CD4-positive, alpha-beta T cell treated with Interleukin-10 for 1 hour (primary cell): ENCODE measurements around the gene ZNF354C.
A peak's percentile ranks its signal among the peaks of the same experiment; 100 is the strongest.
"Not testable (repeated sequence)": the region's sequence is repeated elsewhere in the genome, so short reads cannot be mapped to it uniquely, and the experiment has no call there.

Experiments
- DNase-seq: peaks from one replicate; pipeline ENCODE4 v3.0.0-alpha.2; 2020

The ZNF354C gene

DNA sequence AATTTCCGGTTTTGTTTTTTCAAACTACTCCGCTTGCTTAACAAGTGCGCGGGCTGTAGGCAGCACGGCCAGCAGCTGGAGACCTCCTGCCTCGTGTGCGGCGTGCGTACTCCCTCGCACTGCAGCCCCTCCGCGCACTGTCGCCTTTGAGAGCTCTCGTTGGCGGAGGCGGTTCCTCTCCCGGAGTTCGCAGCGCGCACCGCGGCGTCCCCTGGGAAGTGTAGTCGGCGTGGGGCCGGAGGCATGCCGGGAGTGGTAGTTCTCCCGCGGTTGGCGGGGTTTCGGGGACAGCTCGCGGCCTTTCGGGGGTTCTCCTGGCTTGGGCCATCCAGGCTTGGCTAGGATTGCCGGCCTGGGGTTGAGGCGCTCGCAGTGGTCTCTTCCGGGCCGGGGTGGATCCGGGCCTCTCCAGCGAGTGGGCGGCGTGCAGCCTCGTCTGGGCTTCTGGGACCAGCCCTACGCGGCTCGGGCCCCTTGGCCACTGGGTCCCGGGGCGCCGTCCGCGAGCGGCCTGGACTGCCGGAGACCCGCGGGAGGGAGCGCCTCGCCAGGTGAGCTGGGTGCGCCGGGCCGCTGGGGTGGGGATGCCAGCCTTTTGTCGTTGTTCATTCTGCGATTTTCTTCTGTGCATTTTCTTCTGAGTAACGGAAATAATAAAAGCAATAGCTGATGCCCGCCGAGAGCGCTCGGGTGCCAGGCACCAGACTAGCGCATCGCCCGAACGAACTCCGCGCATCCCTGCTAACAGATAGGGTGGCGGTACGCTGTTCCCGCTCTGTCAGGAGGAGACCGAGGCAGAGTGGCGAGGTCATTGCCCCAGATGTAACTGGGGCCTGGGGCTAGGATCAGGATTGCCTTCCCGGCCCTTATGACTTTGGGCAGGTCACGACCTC, at the start of gene ZNF354C:
Gene ZNF354C, plus strand, starts transcription at position 258 of the 893 bp plus-strand sequence. CDS start 1,696 bp downstream, outside the sequence.
- DNase-seq, result peak; percentile 90

DNA sequence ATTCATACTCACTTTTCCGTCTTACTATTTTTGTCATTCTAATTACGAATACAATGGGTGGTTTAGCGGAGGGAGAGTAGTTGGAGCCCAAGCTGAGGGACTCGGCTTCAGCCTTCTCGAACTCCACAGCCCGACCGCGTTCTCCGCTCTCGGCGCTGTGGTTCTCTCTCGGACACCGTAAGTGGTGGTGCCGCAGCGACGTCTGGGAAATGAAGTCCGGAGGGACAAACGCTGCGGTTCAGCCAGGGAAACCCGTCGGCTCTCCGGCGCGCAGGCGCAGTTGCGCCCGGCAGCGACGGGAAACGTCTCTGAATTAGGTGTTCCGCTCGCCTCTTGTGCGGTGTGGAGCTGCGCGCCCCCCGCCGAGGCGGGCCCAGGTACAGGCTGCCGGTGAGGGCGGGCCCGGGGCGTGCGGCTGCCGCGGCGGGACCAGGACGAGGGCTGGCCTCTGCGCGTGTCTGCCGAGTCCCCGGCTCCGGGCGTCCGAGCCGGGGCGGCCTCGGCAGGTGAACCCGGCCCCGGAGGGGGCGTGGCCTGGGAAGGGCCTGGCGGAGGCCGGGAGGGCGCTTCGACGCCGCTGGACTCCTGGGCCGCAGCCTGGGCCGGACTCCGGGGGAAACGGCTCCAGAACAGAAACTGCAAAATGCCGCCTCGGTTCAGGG, 36.5 kb upstream of the ZNF354C start, which contains the start of gene ZNF879:
Gene ZNF879, plus strand, starts transcription at position 277 of the 662 bp plus-strand sequence. CDS start 1,201 bp downstream, outside the sequence.
- peak; percentile 96 for DNase-seq

DNA sequence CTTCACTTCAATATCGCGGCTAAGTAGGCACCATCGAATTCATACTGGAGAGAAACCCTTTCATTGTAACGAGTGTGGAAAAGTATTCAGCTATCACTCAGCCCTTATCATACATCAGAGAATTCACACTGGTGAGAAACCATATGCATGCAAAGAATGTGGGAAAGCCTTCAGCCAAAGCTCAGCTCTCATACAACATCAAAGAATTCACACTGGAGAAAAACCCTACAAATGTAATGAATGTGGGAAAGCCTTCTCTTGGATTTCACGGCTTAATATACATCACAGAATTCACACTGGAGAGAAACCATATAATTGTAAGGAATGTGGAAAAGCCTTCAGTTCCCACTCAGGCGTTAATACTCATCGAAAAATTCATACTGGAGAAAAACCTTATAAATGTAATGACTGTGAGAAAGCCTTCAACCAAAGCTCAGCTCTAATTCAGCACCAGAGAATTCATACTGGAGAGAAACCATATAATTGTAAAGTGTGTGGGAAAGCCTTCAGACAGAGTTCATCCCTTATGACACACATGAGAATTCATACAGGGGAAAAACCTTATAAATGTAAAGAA, 27.1 kb upstream of the ZNF354C start:
- DNase-seq, result no peak

DNA sequence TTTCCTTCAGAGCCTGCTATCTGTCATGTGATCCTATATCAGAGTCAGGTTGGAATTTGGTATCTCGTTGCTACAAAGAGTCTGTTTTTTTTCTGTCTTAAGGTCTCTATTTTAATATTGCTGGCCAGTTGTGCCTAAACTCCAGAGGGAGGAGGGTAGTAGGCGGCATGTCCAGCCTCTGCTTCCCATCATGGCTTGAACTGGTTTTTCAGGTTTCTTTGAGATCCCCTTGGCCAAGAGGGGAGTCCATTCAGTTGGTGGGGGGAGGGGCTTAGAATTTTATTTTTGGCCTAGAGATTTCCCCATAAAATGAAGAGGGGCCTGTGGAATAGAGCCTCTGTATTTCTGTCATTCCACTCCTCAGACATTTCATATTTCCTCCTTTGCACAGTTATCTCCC, 15.4 kb upstream of the ZNF354C start:
- no peak for DNase-seq

DNA sequence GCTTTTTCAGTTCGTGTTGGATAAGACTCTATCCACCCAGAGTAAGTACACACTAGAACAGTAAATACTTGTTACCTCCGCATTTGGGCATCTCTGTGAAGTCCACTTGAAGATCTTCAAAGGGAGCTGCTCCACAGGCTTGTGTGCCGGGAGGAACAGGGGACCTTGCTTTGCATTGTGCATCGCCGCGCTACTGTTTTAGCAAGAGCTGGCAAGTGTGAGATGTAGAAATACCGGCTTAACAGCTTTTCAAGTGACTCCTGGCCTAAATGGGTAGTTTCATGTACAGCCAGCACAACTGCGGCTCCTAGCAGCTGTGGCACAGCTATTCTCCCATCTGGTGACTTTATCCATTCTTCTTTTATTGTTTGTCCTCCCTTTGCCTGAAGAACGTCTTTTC, 8.4 kb upstream of the ZNF354C start:
- no peak for DNase-seq

DNA sequence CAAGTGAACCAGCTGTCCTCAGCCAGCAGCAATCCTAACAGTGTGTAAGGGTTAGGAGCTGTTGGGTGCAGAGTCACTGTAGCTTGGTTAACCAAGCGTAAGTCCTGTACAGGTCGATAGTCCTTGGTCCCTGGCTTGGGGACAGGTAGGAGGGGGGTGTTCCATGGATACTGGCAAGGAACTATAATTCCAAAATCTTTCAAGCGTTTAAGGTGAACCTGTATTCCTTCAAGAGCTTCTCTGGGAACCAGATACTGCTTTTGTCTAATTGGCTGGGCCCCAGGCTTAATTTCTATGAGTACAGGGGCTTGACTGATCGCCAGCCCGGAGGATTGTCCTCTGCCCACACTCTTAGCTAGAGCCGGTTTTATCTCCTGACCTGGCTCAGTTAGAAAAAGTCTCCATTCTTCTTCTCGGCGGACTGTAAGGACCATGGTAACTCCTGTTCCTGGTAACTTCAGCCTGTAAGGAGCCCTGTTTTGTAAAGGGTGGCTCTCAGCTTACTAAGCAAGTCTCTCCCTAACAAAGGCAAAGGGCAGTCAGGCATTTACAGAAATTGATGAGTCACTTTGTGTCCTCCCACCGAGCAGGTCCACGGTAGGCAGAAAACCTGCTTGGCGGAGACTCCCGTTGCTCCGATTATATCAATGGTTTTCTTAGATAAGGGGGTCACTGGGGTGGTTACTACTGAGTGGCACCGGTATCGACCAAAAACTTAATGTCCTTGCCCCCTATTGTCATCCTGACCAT, 6.0 kb upstream of the ZNF354C start:
- no peak for DNase-seq

DNA sequence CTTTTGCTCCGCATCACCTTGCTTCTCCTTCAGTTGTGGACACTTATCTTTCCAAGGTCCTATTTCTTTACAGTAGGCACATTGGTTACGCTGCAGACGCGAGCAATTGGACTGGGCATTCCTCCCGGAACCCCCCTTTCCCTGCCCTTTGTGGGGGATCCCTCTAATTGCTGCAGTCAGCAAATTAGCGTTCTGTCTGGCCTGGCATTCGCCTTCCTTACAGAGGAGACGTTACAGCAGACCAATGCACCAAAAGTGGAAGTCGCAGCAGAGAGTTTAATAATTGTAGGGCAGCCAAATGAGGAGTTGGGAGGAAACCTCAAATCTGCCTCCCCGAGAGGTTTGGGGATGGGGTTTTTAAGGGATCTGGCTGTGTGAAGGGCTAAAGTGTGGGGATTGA, 5.3 kb upstream of the ZNF354C start:
- DNase-seq, result no peak

DNA sequence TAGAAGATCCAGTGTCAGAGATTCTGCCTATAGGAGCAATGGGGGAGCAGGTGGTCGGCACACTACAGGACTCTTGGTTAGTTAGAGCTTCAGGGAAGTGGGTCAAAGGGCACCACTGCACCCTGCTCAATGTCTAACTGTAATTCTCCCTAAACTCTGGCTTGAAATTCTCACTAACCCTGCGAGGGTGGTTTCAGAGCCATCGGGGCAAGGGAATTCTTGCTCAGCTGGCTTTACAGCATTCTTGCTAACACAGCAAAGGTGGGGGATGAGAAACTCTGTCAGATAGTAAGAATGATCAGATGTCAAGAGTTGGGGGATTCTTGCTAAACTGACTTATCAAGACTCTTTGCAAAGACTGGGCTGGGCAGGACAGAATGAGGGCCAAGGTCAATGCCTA, 4.7 kb upstream of the ZNF354C start:
- DNase-seq, result no peak

DNA sequence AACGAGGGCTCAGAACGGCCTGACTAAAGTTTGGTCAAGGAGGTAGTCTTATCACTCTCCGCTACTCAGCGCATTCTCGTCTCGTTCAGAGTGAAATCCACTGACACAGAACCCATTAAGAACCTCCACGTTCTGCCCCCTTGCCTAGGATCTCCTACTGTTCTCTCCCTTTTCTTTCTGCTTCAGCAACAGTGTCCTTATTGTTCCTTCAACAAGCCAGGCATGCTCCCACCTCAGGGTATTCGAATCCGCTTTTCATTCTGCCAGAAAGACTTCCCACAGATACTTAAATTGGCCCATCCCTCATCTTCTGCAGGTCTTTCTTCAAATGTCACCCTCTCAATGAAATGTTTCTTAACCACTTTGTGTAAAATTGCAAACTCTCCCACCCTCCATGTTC, 4.3 kb upstream of the ZNF354C start:
- DNase-seq, result no peak

DNA sequence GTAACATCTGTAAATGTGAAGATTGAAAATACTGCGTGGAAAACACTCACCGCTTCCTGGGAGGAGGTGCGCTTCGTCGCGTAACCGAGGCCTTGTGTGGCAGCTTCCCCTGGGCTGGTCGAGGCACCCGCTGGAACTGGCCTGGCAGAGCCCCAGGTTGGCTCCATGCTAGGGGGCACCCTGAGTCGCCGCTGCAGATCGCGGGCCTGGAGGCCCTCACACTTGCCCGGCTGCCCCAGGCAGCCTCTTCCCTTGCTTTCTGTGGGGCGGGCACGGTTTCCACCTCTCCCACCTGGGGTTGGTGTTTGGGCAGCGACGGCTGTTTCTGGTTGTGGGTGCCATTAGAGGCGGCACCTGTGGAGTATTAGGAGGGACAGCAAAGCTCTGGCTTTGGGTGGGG, 852 bp downstream of the ZNF354C start:
- no peak for DNase-seq

DNA sequence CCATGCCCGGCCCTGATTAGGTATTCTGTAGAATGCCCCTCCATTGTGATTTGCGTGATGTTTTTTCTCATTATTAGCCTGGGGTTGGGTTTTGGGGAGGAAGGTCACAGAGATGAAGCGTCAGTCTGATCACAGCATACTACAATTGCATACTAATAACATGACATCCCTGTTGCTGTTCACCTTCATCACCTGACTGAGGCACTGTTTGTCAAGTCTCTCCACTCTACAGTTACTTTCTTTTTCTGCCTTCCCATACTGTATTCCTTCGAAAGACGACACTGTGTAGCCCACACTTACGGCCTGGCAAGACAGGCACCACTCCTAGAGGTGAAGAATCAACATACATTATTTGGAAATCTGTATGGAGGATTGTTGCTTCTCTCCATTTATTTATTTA, 5.5 kb downstream of the ZNF354C start:
- DNase-seq, result no peak

DNA sequence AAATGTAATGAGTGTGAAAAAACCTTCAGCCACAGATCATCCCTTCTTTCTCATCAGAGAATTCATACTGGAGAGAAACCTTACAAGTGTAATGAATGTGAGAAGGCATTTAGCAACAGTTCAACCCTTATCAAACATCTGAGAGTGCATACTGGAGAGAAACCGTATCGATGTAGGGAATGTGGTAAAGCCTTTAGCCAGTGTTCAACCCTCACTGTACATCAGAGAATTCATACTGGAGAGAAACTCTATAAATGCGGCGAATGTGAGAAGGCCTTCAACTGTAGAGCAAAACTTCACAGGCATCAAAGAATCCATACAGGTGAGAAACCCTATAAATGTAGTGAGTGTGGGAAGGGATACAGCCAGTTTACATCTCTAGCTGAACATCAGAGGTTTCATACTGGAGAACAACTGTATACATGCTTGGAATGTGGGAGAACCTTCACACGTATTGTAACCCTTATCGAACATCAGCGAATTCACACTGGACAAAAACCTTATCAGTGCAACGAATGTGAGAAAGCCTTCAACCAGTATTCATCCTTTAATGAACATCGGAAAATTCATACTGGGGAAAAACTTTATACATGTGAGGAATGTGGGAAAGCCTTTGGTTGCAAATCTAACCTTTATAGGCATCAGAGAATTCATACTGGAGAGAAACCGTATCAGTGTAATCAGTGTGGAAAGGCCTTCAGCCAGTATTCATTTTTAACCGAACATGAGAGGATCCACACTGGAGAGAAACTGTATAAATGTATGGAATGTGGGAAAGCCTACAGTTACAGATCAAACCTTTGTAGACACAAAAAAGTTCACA, 19.2 kb downstream of the ZNF354C start:
- DNase-seq, result no peak

DNA sequence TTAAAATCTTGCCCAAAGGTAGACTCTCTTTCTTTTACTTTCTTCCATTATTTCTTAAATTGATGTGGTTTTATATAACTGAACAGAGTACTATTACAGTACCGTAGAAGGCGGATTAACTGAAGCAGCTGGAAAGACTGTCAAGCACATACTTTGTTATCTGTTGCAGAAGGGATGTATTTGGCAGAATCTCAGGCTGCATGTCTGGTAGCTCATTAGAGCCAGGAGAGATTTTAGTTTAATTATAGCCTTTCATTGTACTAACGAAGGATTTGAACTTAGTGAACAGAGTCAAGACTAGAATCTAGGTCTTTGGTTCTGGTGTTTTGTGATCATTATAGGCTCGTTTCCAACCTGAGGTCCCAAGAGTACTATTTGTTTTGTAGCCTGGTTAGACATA, 20.6 kb downstream of the ZNF354C start:
- no peak for DNase-seq

DNA sequence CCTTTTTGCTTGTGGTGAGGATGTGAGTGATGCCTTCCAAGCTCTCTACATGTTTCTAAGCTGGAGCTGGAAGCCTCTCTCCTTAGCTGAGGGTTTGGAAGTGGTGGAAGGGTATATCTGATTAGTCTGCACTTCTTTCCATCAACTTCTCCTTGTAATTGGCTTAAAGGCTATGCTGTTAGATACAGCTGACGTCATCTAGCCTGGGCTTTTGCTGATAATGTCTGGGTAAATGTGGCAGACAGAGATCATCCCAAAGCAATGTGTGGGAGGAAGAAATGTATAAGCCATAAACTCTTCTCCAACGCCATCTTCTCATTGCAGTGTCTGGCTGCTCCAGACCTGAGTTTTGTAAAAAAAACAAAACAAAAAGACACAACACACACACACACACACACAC, 29.3 kb downstream of the ZNF354C start:
- DNase-seq, result no peak

DNA sequence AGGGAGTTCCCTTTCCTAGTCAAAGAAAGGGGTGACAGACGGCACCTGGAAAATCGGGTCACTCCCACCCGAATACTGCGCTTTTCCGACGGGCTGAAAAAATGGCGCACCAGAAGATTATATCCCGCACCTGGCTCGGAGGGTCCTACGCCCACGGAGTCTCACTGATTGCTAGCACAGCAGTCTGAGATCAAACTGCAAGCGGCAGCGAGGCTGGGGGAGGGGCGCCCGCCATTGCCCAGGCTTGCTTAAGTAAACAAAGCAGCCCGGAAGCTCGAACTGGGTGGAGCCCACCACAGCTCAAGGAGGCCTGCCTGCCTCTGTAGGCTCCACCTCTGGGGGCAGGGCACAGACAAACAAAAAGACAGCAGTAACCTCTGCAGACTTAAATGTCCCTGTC, 41.1 kb downstream of the ZNF354C start:
- DNase-seq, result not testable (repeated sequence)

DNA sequence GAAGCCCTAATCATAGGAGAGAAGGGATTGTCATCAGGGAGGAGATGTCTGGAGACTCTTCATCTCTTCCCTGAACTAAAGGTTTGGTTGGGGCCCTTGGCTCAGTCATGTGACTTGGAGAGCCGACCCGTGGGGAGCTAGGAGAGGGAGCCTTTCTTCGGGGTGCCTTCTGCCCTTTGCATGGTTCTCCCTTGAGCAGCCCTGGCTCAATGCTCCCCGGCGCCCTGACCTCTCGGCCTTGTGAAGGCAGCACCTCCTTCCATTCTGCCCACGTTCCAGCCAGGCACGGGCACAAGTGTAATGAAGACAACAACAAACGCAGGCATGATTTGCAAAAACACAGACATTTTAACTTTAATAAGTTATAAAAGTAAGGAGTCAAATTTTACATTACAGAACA, 50.4 kb downstream of the ZNF354C start:
- no peak for DNase-seq

DNA sequence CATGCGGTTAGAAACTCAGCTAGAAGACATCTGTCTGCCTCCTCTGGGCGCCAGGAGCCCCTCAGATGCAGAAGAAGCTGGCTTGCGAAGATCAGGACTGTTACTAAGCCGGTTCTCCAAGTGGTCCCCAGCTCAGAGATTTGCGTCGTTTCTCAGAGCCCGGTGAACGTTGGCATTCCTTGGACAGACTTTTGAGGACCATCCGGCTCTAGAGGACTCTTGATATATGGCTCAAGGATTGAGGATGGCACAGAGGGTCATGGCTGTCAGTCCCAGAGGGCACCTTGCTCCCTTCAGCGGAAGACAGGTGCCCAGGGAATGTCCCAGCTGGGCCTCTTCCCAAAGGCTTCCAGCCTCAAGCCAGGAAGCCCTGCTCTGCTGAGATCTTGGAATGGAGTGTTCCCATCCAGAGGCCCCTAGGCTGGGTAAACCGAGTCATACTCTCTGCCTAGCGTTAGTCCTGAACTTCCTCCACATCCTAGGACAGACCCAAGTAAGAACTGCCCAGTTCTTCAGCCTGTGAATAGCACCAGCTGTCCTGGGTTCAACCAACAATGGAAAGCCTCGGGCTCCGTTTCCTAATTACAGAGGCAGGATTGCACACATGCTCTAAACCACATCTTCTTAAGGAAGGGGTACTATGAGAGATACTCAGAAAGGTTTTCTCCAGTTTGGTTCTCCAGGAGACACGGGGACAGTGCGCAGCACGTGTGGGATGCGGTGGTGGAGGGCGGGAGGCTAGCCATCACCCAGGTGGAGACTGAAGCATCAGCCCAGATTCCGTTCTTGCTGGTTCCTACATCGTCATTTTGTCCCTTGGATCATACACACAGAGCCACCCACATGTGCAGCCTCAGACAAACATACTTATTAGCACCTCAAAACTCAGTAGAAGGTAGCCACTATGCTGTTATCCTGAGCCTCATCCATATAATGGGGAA, 51.4 kb downstream of the ZNF354C start:
- DNase-seq, result no peak

DNA sequence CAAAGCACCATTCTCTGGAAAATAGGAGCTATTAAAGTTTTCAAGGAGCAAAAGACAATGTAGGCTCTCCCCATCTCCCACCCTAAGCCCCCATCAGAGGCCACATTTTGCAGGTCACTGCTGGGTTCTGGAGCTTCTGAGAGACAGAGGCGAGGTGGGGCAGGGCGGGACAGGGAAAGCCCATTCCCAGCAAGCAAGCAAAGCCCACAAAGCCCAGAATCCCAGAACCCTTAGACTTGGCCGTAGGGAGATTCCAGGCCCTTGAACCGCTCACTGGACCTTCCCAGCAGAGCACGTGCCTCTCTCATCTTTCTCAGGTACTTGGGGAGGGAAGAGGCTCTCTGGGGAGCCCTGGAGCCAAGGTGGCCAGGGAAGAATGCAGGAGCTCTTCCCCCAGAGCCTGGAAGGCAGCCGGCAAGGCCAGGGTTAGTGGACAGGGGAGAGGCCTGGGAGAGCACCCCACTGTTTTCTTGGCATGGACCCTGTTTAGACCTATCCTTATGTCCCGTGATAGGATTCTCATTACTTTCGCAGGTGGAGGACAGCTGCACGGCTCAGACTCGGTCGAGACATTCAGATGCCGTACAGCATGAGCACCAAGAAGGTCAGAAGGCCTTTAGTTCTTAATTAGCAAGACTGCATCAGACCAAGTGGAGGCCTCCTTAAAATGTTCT, 52.4 kb downstream of the ZNF354C start:
- no peak for DNase-seq

DNA sequence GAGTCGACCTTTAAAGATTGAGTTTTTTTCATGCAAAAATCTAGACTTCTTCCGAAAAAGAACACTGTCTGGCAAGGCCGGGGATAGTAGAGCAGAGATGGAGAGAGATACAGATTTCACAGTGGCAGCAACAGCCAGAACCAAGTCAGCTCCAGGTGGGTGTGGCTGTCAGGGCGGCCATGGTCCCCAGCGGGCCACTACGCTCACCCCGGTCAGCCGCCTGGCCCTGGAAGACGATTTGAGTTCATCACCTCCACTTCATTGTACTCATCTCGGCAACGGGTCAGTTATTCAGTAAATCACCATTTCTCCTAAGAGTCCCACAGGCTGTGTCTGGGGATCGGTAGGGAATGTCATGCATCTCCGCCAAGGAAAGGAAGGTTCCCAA, 53.0 kb downstream of the ZNF354C start:
- no peak for DNase-seq

DNA sequence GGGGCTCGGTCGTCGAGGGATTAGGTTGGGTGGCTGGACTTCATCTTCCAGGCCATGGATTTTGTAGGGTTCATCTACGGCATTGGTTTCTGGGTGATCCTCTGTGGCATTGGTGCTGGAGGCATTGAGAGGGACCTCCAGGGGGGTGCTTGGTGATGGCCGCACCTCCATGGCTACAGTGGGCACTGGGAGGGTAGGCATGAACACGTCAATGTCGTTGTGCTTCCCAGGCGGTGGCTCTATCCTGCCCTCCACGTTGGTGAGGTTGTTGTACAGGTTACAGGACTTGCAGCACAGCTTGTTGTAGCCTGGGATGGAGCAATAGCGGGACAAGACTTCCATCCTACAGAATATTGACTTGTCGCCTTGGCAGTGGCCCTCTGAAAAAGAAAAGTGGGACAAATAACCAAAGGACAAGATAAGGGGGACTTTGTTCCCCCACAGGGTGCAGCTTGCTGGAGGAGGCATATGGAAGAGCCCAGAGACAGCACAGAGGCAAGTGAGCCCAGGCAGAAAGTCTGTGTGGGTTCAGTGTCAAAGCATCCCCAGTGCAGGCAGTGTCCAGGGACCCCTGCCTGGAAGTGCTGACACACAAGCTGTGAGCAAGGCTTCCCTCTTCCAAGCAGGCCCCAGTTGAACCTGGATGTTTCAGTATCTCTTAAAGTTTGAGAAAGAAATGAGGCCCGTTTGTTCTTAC, 53.9 kb downstream of the ZNF354C start:
- DNase-seq, result no peak
